B cell (primary cell): Measurements from ENCODE around the gene MIOX.

Experiments
- CTCF ChIP-seq: fragments of 200-600 bp; IDR thresholded peaks from one replicate; pipeline ENCODE4 v1.8.0; 2022; ENCODE audit warnings: antibody characterized with exemption, mild to moderate bottlenecking
- EZH2 ChIP-seq: IDR thresholded peaks from 2 replicates; pipeline ENCODE4 v1.6.1; 2012; ENCODE audit warnings: borderline replicate concordance, low read depth, mild to moderate bottlenecking, moderate library complexity, low read length; ENCODE audit not compliant: insufficient read depth, poor library complexity, severe bottlenecking

GRCh38 chr22:50456466-50457234 lies 30.0 kb upstream of the MIOX start:
- TF ChIP-seq EZH2 (no peak), CTCF (peak; percentile 35)
